A549 (cell line): ENCODE results near the gene NOTCH3. TPM values are rescaled to one million over a fixed set of nuclear protein-coding genes. Genes with fewer than 3 reads are reported as not detected.
A peak's percentile ranks its signal among the peaks of the same experiment; 100 is the strongest.

ENCODE experiments used
- ATAC-seq, 2 experiments: fragments of 200-7000 bp in 1 of 2; fragments of >200 bp in 1 of 2; cut with Nextera tagmentation in 1 of 2; cut with Tn5 transposase in 1 of 2; 3 replicates each; pipeline versions ENCODE4 v1.8.0 to v1.9.1; 2018 to 2020; ENCODE audit warnings: mild to moderate bottlenecking in 1 of 2, moderate library complexity in 1 of 2
- CTCF ChIA-PET: fragments of 300-600 bp; sonication (Branson Sonifier 250); formaldehyde crosslinking; extraction: SDS; loops from one replicate; lab custom pipeline; 2021; ENCODE audit warnings: antibody characterized with exemption, inconsistent platforms; lab: Yijun Ruan, JAX
- POLR2A ChIA-PET: fragments of 350-600 bp; formaldehyde crosslinking; extraction: SDS; loops from one replicate; lab custom pipeline; 2021; ENCODE audit warnings: antibody characterized with exemption, inconsistent platforms; lab: Yijun Ruan, JAX
- DNase-seq, 2 experiments: peaks; one replicate each; pipeline versions ENCODE4 v3.0.0 to v3.0.0-alpha.2; 2011 to 2016; ENCODE audit warnings: low read depth in 1 of 2, low spot score in 1 of 2
- FAIRE-seq: peaks from 2 replicates; lab custom pipeline; 2011; peaks lifted over from hg19 to GRCh38; lab: Jason Lieb, UNC
- H3K27ac ChIP-seq, 2 experiments: fragments of >200 bp; sonication (Bioruptor Twin); formaldehyde crosslinking; 3 replicates each; pipeline ENCODE4 v1.5.1; 2016 to 2017
- H3K4me1 ChIP-seq: fragments of >200 bp; sonication (Bioruptor Twin); formaldehyde crosslinking; 3 replicates; pipeline ENCODE4 v1.6.1; 2016
- H3K4me2 ChIP-seq: fragments of >200 bp; sonication (Bioruptor Twin); formaldehyde crosslinking; 3 replicates; pipeline ENCODE4 v1.6.1; 2016
- H3K4me3 ChIP-seq: fragments of >200 bp; sonication (Bioruptor Twin); formaldehyde crosslinking; 3 replicates; pipeline ENCODE4 v1.5.1; 2016
- H3K9me3 ChIP-seq: fragments of >200 bp; sonication (Bioruptor Twin); formaldehyde crosslinking; 3 replicates; pipeline ENCODE4 v1.6.1; 2016
- CBX8 ChIP-seq: fragments of 200-600 bp; sonication (generic); IDR thresholded peaks from 2 replicates; pipeline ENCODE4 v1.6.1; 2016
- HDAC2 ChIP-seq: fragments of 200-600 bp; sonication (generic); IDR thresholded peaks from 2 replicates; pipeline ENCODE4 v1.6.1; 2016
- JUNB ChIP-seq: fragments of >200 bp; sonication (Bioruptor Twin); formaldehyde crosslinking; IDR thresholded peaks from 2 replicates; pipeline ENCODE4 v1.6.1; 2016
- MAZ ChIP-seq: fragments of 150-350 bp; IDR thresholded peaks from 2 replicates; pipeline ENCODE4 v1.6.1; 2014; ENCODE audit warnings: antibody characterized with exemption, low read depth, low read length, borderline replicate concordance
- NFE2L2 ChIP-seq: fragments of 150-350 bp; conservative IDR thresholded peaks from 2 replicates; pipeline ENCODE4 v1.6.1; 2014; ENCODE audit warnings: low read length
- RAD21 ChIP-seq, 2 experiments: fragments of >200 bp in 1 of 2; sonication (Bioruptor Twin) in 1 of 2; formaldehyde crosslinking in 1 of 2; IDR thresholded peaks in 1 of 2; conservative IDR thresholded peaks in 1 of 2; 2 replicates in 1 of 2; 3 replicates in 1 of 2; pipeline ENCODE4 v1.6.1; 2012 to 2018; ENCODE audit warnings: inconsistent platforms in 1 of 2
- RFX5 ChIP-seq: fragments of 450-650 bp; IDR thresholded peaks from 2 replicates; pipeline ENCODE4 v1.7.1; 2014; ENCODE audit warnings: antibody characterized with exemption, mild to moderate bottlenecking, moderate library complexity
- SMC3 ChIP-seq: fragments of >200 bp; sonication (Bioruptor Twin); formaldehyde crosslinking; IDR thresholded peaks from 3 replicates; pipeline ENCODE4 v1.6.1; 2018; ENCODE audit warnings: inconsistent platforms
- ZC3H11A ChIP-seq: fragments of 450-650 bp; IDR thresholded peaks from 2 replicates; pipeline ENCODE4 v1.6.1; 2014; ENCODE audit warnings: antibody characterized with exemption, mild to moderate bottlenecking
- whole genome bisulfite sequencing: methylation state at CpG from one replicate; pipeline ENCODE4 v1.1.6; 2017; ENCODE audit errors: missing lambda C conversion rate; 5-methylcytosine and 5-hydroxymethylcytosine counted together
- polyA plus RNA-seq, 4 experiments: library from polyadenylated mRNA; depleted of rRNA in 3 of 4; stranded (reverse); fragments of >200 nt; fragmentation: RNase III in 1 of 4; extraction: RNeasy Plus Mini Kit Qiagen cat#74134 plus additional on column Dnase treatment in 1 of 4; gene quantifications; 2 replicates in 3 of 4; 3 replicates in 1 of 4; pipeline ENCODE4 v1.2.3, GENCODE V29; 2011 to 2017
- TF ChIP-seq, protein P1 (sequence below): fragments of >200 bp; sonication (Bioruptor Twin); formaldehyde crosslinking; IDR thresholded peaks from 3 replicates; pipeline ENCODE4 v1.5.1; 2016
- TF ChIP-seq, protein P2 (sequence below): IDR thresholded peaks from 2 replicates; pipeline ENCODE4 v1.6.1; 2012; ENCODE audit warnings: low read depth, borderline replicate concordance
- TF ChIP-seq, protein P3 (sequence below): IDR thresholded peaks from 2 replicates; pipeline ENCODE4 v1.6.1; 2012

The NOTCH3 gene
- polyA plus RNA-seq, 2 of the 4 experiments (the other 2 are of a cell fraction) = 9.5 to 14.7 TPM

DNA sequence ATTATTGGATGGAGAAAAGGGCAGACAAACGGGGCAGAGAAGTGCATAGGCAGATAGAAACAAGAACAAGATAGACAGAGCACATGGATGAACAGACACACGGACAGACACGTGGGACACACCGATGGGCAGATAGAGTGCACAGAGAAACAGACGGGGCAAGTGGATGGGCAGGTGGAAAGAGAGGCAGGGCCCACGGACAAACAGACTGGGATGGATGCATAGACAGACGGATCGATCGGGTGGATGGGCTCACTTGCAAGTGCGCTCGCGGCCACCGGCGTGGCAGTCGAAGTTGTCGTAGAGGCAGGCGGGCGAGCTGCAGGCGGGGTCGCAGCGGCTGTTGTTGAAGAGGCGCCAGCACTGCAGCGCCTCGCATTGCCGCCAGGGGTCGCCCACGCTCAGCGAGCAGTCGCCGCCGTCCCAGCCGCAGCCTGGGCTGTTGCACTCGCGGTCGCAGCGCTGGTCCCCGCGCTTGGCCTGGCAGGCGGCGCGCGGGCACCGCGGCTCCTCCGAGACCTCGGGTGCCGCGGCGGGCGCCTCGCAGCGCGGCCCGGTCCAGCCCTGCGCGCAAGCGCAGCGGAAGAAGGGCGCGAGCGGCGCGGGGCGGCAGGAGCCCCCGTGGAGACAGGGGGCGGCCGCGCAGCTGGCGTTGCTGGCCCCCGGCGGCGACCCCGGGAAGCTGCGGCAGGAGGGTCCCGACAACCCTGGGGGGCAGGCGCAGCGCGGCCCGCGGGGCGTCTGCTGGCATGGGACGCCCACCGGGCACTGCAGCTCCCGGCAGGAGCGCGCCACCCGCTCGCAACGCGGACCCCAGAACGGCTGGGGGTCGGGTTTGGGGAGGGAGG lies 23.3 kb downstream of the NOTCH3 start:
- ATAC-seq = peak; percentile 90 to 92
- Histone ChIP-seq H3K4me1 (0 out of 3 replicates have a peak, but pooled peaks cover 2% of the 10 kb centered on the region), H3K27ac (peak overlapping the region; percentile 67 to 88; a peak in 5 of 6 replicates), H3K4me2 (peak overlapping the region; percentile 98), H3K9me3 (no peaks in the 10 kb centered on the region), H3K4me3 (peak overlapping the region; percentile 40)
- DNase-seq = peak; percentile 35 to 78
- POLR2A ChIA-PET = no interaction called here
- TF ChIP-seq SMC3 (peak; percentile 87), CBX8 (no peak), MAZ (no peak), JUNB (no peak), ZC3H11A (no peak), RAD21 (conservative IDR thresholded peaks at IDR 0.05 in 1 of 2, IDR thresholded peaks at IDR 0.05 in 1 of 2) (peak; percentile 68 to 85)
- TF ChIP-seq, protein P1, sequence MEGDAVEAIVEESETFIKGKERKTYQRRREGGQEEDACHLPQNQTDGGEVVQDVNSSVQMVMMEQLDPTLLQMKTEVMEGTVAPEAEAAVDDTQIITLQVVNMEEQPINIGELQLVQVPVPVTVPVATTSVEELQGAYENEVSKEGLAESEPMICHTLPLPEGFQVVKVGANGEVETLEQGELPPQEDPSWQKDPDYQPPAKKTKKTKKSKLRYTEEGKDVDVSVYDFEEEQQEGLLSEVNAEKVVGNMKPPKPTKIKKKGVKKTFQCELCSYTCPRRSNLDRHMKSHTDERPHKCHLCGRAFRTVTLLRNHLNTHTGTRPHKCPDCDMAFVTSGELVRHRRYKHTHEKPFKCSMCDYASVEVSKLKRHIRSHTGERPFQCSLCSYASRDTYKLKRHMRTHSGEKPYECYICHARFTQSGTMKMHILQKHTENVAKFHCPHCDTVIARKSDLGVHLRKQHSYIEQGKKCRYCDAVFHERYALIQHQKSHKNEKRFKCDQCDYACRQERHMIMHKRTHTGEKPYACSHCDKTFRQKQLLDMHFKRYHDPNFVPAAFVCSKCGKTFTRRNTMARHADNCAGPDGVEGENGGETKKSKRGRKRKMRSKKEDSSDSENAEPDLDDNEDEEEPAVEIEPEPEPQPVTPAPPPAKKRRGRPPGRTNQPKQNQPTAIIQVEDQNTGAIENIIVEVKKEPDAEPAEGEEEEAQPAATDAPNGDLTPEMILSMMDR = peak; percentile 73
- TF ChIP-seq, protein P2, sequence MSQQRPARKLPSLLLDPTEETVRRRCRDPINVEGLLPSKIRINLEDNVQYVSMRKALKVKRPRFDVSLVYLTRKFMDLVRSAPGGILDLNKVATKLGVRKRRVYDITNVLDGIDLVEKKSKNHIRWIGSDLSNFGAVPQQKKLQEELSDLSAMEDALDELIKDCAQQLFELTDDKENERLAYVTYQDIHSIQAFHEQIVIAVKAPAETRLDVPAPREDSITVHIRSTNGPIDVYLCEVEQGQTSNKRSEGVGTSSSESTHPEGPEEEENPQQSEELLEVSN = 0 out of 2 replicates have a peak, but pooled peaks have one; percentile 26
- FAIRE-seq = no peak
- CTCF ChIA-PET = interaction anchor here (0.6 to 3.1 kb wide), 45 partner anchors 10 to 591 kb away, joined by 3 to 14 read pairs (median 4); partner anchors contain the start of gene AKAP8
- WGBS = 20% methylated on average over 20 of the region's 92 CpGs

DNA sequence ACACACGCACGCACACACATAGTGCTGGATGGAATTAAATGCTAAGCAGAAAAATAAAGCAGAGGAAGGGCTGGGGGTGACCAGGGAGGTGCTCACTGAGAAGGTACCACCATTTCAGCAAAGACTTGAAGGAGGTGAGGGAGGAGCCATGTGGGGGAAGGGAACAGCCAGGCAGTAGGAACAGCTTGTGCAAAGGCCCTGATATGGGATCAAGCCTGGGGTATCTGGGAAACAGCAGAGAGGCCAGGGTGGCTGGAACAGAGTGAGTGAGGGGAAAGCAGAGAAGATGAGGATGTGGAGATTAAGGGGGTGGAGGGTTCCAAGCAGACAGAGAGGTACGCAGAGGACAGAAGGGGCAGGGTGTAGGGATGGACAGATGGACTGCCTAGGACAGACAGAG lies 25.2 kb downstream of the NOTCH3 start:
- ChIA-PET CTCF (interaction anchor here (0.5 to 1.7 kb wide), 3 partner anchors 16 to 692 kb away, joined by 3 to 4 read pairs (median 4); no protein-coding TSS in a partner anchor), POLR2A (no interaction called here)
- WGBS = 96% methylated on average over 3 of the region's 3 CpGs
- FAIRE-seq (no peak), DNase-seq (no peak), ATAC-seq (no peak)
- Histone ChIP-seq H3K27ac (no peak overlapping the region), H3K9me3 (no peaks in the 10 kb centered on the region), H3K4me1 (0 out of 3 replicates have a peak, but pooled peaks cover 2% of the 10 kb centered on the region), H3K4me3 (no peak overlapping the region), H3K4me2 (no peak overlapping the region)
- TF ChIP-seq RAD21 (conservative IDR thresholded peaks at IDR 0.05 in 1 of 2, IDR thresholded peaks at IDR 0.05 in 1 of 2) (no peak), NFE2L2 (no peak), HDAC2 (no peak), RFX5 (no peak)
- TF ChIP-seq, protein P2 = no peak

DNA sequence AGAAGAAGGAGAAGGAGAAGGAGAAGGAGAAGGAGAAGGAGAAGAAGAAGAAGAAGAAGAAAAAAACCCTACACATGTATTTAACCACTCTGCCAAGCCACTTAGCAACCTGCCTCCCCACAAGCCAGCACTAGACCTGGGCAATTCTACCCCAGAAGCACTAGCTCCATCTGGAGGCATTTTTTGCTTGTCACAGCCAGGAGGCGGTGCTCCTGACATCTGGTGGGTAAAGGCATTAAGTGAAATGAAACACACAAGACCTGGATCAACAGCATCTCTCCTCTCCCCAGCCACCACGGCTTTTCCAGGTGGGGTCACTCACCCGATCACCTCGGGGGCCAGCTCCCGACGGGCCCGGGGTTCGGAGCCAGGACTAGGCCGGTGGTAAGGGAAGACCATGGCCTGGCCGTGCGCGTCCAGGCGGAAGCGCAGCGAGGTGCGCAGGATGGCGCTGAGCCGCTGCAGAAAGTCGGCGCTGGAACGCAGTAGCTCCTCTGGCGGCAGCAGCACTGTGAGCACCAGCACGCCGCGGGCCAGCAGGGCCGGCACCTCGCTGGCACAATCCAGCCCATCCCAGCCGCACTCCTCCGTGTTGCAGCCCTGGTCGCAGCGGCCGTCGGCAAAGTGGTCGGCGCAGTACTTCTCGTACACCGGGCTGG lies 26.9 kb downstream of the NOTCH3 start:
- Histone ChIP-seq H3K27ac (no peak overlapping the region), H3K9me3 (no peaks in the 10 kb centered on the region), H3K4me1 (0 out of 3 replicates have a peak, but pooled peaks cover 2% of the 10 kb centered on the region), H3K4me2 (no peak overlapping the region), H3K4me3 (no peak overlapping the region)
- no peak for FAIRE-seq
- DNase-seq = no peak
- WGBS = 88% methylated on average over 12 of the region's 37 CpGs
- peak in 1 of 2 experiments; percentile 24; a peak in 1 of 5 replicates for TF ChIP-seq RAD21 (conservative IDR thresholded peaks at IDR 0.05 in 1 of 2, IDR thresholded peaks at IDR 0.05 in 1 of 2)
- TF ChIP-seq, protein P3, sequence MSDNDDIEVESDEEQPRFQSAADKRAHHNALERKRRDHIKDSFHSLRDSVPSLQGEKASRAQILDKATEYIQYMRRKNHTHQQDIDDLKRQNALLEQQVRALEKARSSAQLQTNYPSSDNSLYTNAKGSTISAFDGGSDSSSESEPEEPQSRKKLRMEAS = no peak
- ATAC-seq = peak in 1 of 2 experiments; percentile 30; a peak in 1 of 6 replicates
- POLR2A ChIA-PET = no interaction called here
- CTCF ChIA-PET = interaction anchor here (0.6 to 3.5 kb wide), 7 partner anchors 10 to 383 kb away, joined by 3 to 10 read pairs (median 4); no protein-coding TSS in a partner anchor
